A673 (cell line): ENCODE results near the gene SORL1. TPM values are rescaled to one million over a fixed set of nuclear protein-coding genes. Genes with fewer than 3 reads are reported as not detected.

Source experiments
- BruUV-seq: library from RNA; stranded (reverse); fragments of 400-500 nt; replicated peaks from 2 replicates; lab custom pipeline; 2021; lab: Mats Ljungman, UMichigan
- CTCF ChIA-PET: fragments of 300-600 bp; sonication (Branson Sonifier 250); formaldehyde crosslinking; loops from one replicate; lab custom pipeline; 2022; ENCODE audit warnings: antibody characterized with exemption; lab: Charles Lee
- POLR2A ChIA-PET: fragments of 300-600 bp; sonication (Branson Sonifier 250); formaldehyde crosslinking; loops from one replicate; lab custom pipeline; 2022; ENCODE audit warnings: antibody characterized with exemption; ENCODE audit not compliant: low non-redundant PET; lab: Charles Lee
- DNase-seq: peaks from one replicate; pipeline ENCODE4 v3.0.0-alpha.2; 2015; ENCODE audit warnings: low spot score
- H3K27ac ChIP-seq: fragments of 200-600 bp; sonication (generic); 2 replicates; pipeline ENCODE4 v1.5.1; 2016; ENCODE audit warnings: mixed run types, low read depth, mild to moderate bottlenecking, mixed read lengths, antibody characterized with exemption, low read length; ENCODE audit not compliant: poor library complexity, severe bottlenecking
- H3K27me3 ChIP-seq: fragments of 200-600 bp; sonication (generic); replicated peaks from 2 replicates; pipeline ENCODE4 v1.6.1; 2017; ENCODE audit warnings: mixed run types, low read depth, mild to moderate bottlenecking, mixed read lengths, antibody characterized with exemption, low read length; ENCODE audit not compliant: insufficient read depth, poor library complexity
- H3K36me3 ChIP-seq: fragments of 200-600 bp; sonication (generic); 2 replicates; pipeline ENCODE4 v1.6.1; 2016; ENCODE audit warnings: mixed run types, mild to moderate bottlenecking, mixed read lengths, antibody characterized with exemption, low read length; ENCODE audit not compliant: insufficient read depth, poor library complexity, severe bottlenecking
- H3K4me1 ChIP-seq: fragments of 200-600 bp; sonication (generic); 2 replicates; pipeline ENCODE4 v1.6.1; 2017; ENCODE audit warnings: mixed run types, mild to moderate bottlenecking, mixed read lengths, antibody characterized with exemption, low read length; ENCODE audit not compliant: insufficient read depth, poor library complexity, severe bottlenecking
- H3K4me3 ChIP-seq: fragments of 200-600 bp; sonication (generic); 2 replicates; pipeline ENCODE4 v1.5.1; 2016; ENCODE audit warnings: low read depth, mixed run types, mild to moderate bottlenecking, mixed read lengths, low read length; ENCODE audit not compliant: poor library complexity, severe bottlenecking
- H3K9me3 ChIP-seq: fragments of 200-600 bp; sonication (generic); 2 replicates; pipeline ENCODE4 v1.6.1; 2016; ENCODE audit warnings: mixed run types, low read depth, mild to moderate bottlenecking, mixed read lengths, antibody characterized with exemption, low read length; ENCODE audit not compliant: poor library complexity, severe bottlenecking
- EZH2 ChIP-seq: fragments of 200-600 bp; sonication (generic); IDR thresholded peaks from 2 replicates; pipeline ENCODE4 v1.6.1; 2017; ENCODE audit warnings: borderline replicate concordance, low read depth, mild to moderate bottlenecking, mixed read lengths, antibody characterized with exemption, low read length; ENCODE audit not compliant: poor library complexity, severe bottlenecking
- intact Hi-C: fragments of 100-400 bp; cut with micrococcal nuclease; formaldehyde crosslinking; loops from one replicate; pipeline ENCODE4 v1.10.0; 2022; ENCODE audit not compliant: unreplicated experiment
- total RNA-seq: library from RNA; stranded (reverse); gene quantifications from 2 replicates; pipeline ENCODE4 v1.2.3, GENCODE V29; 2021
- TF ChIP-seq, protein P1 (sequence below): fragments of 300-800, 200-600 bp; sonication (generic); conservative IDR thresholded peaks from 2 replicates; pipeline ENCODE4 v1.5.1; 2017; ENCODE audit warnings: low read depth, mild to moderate bottlenecking, antibody characterized with exemption, low read length, moderate library complexity, mixed read lengths

The SORL1 gene
- total RNA-seq, 1 experiment from 2014 or later: 0.95 TPM

DNA sequence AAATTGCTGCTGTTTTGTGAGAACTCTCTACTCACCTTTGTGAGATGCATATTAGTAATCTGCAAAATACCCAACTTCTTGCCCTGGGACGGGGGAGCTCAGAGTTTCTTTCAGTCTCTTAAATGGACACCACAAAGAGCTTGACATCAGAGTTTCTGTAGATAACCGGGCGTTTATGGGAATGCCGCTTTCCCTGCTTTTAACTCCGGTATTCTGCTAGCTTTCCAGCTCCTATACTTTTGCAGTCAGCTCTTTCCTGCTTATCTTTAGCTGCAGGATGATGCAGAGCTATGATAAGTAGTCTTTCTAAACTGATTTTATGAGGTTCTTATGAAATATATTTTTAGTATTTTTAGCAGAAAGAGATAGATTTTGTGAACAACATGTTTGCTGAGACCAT, 155.2 kb downstream of the SORL1 start:
- Histone ChIP-seq H3K36me3 (no peaks in the 10 kb centered on the region), H3K27me3 (no peaks in the 10 kb centered on the region), H3K9me3 (no peaks in the 10 kb centered on the region), H3K4me3 (no peak overlapping the region), H3K27ac (no peak overlapping the region), H3K4me1 (no peaks in the 10 kb centered on the region)
- intact Hi-C loops: no loop called here
- ChIA-PET CTCF (interaction anchor here (0.5 kb wide), 1 partner anchor 445 kb away, joined by 3 read pairs; no protein-coding TSS in a partner anchor), POLR2A (no interaction called here)
- BruUV-seq: no TSS peak
- no peak for TF ChIP-seq EZH2
- DNase-seq: no peak

DNA sequence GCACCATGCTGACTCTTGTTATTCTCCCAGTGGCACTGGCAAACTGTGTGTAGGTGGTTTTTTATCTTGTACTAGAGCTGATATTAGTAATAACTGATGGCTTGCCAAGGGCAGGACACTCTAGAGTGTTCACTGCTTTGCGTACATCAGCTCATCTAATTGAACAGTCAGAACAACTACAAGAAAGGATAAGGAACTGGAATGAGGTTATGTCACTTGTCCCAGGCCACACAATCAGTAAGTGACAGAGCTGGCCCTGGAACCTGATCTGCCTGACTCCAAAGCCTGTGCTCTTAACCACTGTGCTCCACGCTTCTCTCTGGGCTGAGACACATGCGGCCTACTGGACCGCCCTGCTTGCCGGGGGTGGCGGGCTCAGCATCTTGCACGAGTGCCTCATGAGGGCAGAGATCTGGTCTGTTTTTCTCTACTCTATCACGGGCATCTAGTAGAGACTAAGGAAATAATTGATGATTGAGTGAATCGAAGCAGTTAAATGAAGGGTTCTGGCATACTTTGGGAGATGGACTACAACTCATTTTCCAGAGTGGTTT, 156.5 kb downstream of the SORL1 start:
- BruUV-seq: no TSS peak
- ChIA-PET CTCF (no interaction called here), POLR2A (no interaction called here)
- Histone ChIP-seq H3K36me3 (no peaks in the 10 kb centered on the region), H3K9me3 (no peaks in the 10 kb centered on the region), H3K4me3 (no peak overlapping the region), H3K27ac (no peak overlapping the region), H3K4me1 (no peaks in the 10 kb centered on the region), H3K27me3 (no peaks in the 10 kb centered on the region)
- intact Hi-C loops: no loop called here
- no peak for DNase-seq
- TF ChIP-seq, protein P1, sequence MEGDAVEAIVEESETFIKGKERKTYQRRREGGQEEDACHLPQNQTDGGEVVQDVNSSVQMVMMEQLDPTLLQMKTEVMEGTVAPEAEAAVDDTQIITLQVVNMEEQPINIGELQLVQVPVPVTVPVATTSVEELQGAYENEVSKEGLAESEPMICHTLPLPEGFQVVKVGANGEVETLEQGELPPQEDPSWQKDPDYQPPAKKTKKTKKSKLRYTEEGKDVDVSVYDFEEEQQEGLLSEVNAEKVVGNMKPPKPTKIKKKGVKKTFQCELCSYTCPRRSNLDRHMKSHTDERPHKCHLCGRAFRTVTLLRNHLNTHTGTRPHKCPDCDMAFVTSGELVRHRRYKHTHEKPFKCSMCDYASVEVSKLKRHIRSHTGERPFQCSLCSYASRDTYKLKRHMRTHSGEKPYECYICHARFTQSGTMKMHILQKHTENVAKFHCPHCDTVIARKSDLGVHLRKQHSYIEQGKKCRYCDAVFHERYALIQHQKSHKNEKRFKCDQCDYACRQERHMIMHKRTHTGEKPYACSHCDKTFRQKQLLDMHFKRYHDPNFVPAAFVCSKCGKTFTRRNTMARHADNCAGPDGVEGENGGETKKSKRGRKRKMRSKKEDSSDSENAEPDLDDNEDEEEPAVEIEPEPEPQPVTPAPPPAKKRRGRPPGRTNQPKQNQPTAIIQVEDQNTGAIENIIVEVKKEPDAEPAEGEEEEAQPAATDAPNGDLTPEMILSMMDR: no peak

DNA sequence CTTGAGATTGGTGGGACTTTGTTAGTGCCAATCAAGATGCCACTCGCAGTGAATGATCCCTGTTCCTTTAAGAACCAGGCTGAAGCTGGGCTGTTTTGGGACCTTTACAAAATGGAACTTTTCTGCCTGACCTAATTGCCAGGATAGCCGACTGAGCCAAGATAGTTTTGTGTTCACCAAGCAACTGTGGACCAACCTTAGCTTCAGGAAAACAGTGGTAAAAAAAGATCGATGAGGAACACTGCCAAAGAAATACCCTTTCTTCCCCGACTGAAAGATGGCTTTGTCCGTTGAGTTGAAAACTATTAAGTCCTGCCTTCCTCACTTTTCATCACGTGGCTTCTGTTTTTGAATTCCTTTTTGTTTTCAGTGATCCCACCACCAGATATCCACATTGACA, 158.6 kb downstream of the SORL1 start:
- DNase-seq: no peak
- H3K9me3 ChIP-seq: no peaks in the 10 kb centered on the region
- no peaks in the 10 kb centered on the region for H3K27me3 ChIP-seq
- TF ChIP-seq EZH2: no peak
- TF ChIP-seq, protein P1: no peak
- POLR2A ChIA-PET: no interaction called here
- H3K27ac ChIP-seq: no peak overlapping the region
- intact Hi-C loops: no loop called here
- CTCF ChIA-PET: interaction anchor here (0.6 kb wide), 1 partner anchor 967 kb away, joined by 3 read pairs; no protein-coding TSS in a partner anchor
- no peak overlapping the region for H3K4me3 ChIP-seq
- peaks cover 12% of the 10 kb centered on the region for H3K4me1 ChIP-seq
- BruUV-seq: no TSS peak
- no peaks in the 10 kb centered on the region for H3K36me3 ChIP-seq

DNA sequence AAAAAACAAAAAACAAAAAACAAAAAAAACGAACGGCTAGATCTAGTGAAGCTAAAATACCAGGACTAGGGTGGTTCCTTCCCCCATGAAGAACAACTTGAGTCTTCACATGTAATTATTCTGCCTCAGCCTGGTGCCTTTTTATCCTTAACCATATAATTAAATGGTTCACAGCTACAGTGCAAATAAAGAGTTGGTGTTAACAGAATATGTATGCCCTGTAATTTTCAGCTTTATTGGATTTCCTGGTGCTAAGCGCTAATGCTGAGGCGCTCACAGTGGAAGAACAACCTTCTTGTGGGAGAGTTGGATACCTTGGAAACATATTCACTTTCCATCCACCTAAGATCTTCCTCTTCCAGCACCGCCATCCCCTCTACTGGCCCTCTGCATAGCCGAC, 159.1 kb downstream of the SORL1 start:
- Histone ChIP-seq H3K9me3 (no peaks in the 10 kb centered on the region), H3K27ac (no peak overlapping the region), H3K27me3 (no peaks in the 10 kb centered on the region), H3K4me3 (no peak overlapping the region), H3K36me3 (no peaks in the 10 kb centered on the region), H3K4me1 (peaks cover 12% of the 10 kb centered on the region)
- peak; percentile 15 for DNase-seq
- POLR2A ChIA-PET: no interaction called here
- BruUV-seq: no TSS peak
- intact Hi-C loops: no loop called here
- no peak for TF ChIP-seq EZH2
- TF ChIP-seq, protein P1: no peak
- CTCF ChIA-PET: no interaction called here
